ACHN (cell line): Measurements from ENCODE around the gene SERPINE2.

Experiments used
- DNase-seq: peaks from one replicate; pipeline ENCODE4 v3.0.0-alpha.2; 2015
- in situ Hi-C: cut with HindIII; loops from 2 replicates; pipeline ENCODE4 v1.10.0; 2017; ENCODE audit warnings: low sequenced_read_pairs, low pct_ligation_motif_present, low pct_unique_long_range_greater_than_20kb

SERPINE2 gene

GRCh38 chr2:223935459-223936125 lies 103.5 kb downstream of the SERPINE2 start:
- in situ Hi-C loops, result no loop called here
- no peak for DNase-seq

GRCh38 chr2:223934870-223935269 lies 104.2 kb downstream of the SERPINE2 start:
- in situ Hi-C loops, result no loop called here

GRCh38 chr2:223932816-223933800 lies 106.0 kb downstream of the SERPINE2 start:
- in situ Hi-C loops, result no loop called here
- DNase-seq, result no peak

More at GRCh38 chr2:223934870-223935269, 104.2 kb downstream of the SERPINE2 start:
- no peak for DNase-seq

GRCh38 chr2:223930103-223930976 lies 108.7 kb downstream of the SERPINE2 start:
- in situ Hi-C loops, result no loop called here
- DNase-seq, result no peak

- DNase-seq, result no peak
- in situ Hi-C loops, result no loop called here
Observed at GRCh38 chr2:223929571-223930102, 109.4 kb downstream of the SERPINE2 start.

- in situ Hi-C loops, result no loop called here
- no peak for DNase-seq
Observed at GRCh38 chr2:223928113-223929006, 110.7 kb downstream of the SERPINE2 start.

GRCh38 chr2:223925106-223925505 lies 114.0 kb downstream of the SERPINE2 start:
- in situ Hi-C loops, result no loop called here
- no peak for DNase-seq
